ENCODE data around the gene PYGB.

PYGB gene

DNA sequence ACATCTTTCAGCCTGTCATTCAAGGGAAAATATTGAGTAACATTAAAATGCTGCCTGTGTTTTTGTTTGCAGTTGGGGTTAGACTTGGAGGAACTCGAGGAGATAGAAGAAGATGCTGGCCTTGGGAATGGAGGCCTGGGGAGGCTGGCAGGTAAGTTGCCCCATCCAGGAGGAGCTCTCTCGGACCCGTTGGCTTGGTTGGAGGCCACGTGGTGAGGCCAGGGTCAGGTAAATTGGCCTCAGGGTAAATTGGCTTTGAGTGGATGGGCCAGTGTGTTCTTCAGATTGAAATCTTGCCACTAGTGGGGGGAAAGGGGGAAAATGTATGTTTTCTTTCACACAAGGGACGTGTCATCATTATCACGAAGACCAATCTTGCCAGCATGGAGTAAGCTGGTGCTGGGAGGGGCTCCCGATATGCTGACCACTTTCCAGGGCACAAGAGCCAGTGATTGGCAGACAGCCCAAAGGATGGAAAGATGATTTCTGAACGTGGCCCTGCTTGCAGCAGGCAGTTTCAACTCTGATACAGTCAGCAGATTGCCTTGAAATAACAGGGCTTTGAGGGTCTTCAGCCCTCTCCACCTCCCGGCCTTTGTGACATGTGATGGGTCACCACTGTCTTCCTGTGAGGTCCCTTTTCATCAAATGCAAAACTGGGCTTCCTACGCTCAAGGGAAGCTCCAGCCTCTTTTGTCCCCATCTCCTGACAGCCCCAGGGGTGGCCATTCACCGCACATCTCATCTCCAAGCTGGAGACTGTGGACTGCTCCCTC, 21.4 kb downstream of the PYGB start:
- FAIRE-seq (no peak), DNase-seq (ENCODE audit: insufficient read length, low spot score) (no peak)
- no peak for TF ChIP-seq POLR2A (IDR thresholded peaks at IDR 0.05; ENCODE audit: low read depth, low read length)
- TF ChIP-seq POLR2AphosphoS5 (IDR thresholded peaks at IDR 0.05; ENCODE audit: low read depth, low read length), result no peak
- TF ChIP-seq PAX5 (IDR thresholded peaks at IDR 0.05; ENCODE audit: insufficient read depth, low read length, severe bottlenecking), result no peak
- no peak for TF ChIP-seq TAF1 (IDR thresholded peaks at IDR 0.05; ENCODE audit: low read depth, low read length)
- no peak for TF ChIP-seq POU2F2 (IDR thresholded peaks at IDR 0.05; ENCODE audit: low read depth, low read length)
- no peak for TF ChIP-seq SPI1 (IDR thresholded peaks at IDR 0.05; ENCODE audit: low read depth, low read length)

DNA sequence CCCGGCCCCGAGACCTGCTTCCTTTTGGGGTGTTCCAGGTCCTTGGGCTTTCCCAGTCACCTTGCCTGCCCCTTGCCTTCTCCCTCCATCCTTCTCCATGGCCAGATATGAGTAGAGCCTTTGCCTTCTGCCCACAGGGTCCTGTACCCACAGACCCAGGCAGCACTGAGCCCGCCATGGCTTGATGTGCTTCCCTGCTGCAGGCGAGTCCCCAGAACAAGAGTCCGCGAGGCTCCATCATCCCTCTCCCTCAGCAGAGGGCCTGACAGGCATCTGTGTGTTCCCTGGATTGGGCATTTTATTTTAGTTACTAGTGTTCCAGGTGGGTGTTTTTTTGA, 21.9 kb downstream of the PYGB start:
- no peak for TF ChIP-seq POLR2AphosphoS5 (IDR thresholded peaks at IDR 0.05; ENCODE audit: low read depth, low read length)
- TF ChIP-seq POLR2A (IDR thresholded peaks at IDR 0.05; ENCODE audit: low read depth, low read length), result no peak
- no peak for TF ChIP-seq PAX5 (IDR thresholded peaks at IDR 0.05; ENCODE audit: insufficient read depth, low read length, severe bottlenecking)
- TF ChIP-seq TAF1 (IDR thresholded peaks at IDR 0.05; ENCODE audit: low read depth, low read length), result no peak
- no peak for TF ChIP-seq SPI1 (IDR thresholded peaks at IDR 0.05; ENCODE audit: low read depth, low read length)
- no peak for TF ChIP-seq POU2F2 (IDR thresholded peaks at IDR 0.05; ENCODE audit: low read depth, low read length)
- no peak for FAIRE-seq
- no peak for DNase-seq (ENCODE audit: insufficient read length, low spot score)

DNA sequence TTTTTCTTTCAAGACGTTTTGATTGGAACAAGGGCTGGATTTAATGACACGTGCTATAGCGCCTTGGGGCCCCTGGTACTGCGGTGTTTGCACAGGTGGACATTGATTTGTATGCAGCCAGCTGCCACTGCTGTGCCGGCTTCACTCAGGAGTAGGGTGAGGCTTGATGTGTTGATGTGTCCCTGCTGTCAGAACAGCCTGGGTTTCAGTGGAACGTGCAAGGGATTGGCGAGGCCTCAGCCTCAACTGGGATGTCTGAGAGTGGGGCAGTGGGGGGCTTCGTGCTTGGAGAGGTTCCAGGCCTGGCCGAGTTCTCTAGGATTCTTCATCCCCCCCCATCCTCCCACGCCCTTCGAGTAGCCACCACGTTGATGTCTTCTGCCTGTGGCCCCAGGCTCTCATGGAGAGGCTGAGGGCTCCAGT, 23.0 kb downstream of the PYGB start:
- TF ChIP-seq PAX5 (IDR thresholded peaks at IDR 0.05; ENCODE audit: insufficient read depth, low read length, severe bottlenecking) (no peak), SPI1 (IDR thresholded peaks at IDR 0.05; ENCODE audit: low read depth, low read length) (no peak), POU2F2 (IDR thresholded peaks at IDR 0.05; ENCODE audit: low read depth, low read length) (no peak), POLR2A (IDR thresholded peaks at IDR 0.05; ENCODE audit: low read depth, low read length) (no peak)
- no peak for FAIRE-seq
- DNase-seq (ENCODE audit: insufficient read length, low spot score), result no peak

DNA sequence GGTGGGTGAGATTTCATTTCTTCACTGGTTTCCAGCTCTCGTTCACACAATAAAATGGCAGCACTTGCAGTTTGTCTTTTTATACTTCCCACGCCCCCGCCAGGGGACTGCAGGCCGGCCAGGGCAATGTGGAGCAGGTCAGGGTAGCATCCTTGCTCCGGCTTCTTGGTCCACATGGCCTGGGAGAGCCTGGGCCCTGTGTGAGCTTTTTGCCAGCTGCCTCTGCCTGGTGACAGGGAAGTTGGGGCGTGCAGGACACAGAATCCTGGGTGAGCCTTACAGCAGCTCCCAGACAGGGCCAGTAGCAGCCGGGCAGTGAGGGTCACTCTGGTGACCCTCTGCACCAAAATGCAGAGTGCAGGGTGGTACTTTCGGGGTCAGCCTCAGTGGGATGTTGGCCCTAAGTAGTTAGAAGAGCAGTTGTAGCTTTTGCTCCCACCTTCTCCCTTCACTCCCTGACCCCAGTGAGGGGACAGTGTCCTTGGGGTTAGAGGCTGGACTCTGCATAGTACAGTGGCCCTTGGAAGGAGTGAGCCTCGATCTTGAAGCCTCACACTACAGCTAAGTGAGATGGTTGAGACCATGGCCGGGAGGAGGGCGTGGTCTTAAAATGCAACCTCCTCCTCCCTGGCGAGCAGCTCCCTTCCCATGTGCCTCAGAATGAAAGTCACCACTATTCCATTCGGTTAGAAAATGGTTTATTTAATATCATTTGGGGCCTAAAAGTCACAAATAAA, 23.8 kb downstream of the PYGB start:
- TF ChIP-seq SPI1 (IDR thresholded peaks at IDR 0.05; ENCODE audit: low read depth, low read length) (no peak), POLR2AphosphoS5 (IDR thresholded peaks at IDR 0.05; ENCODE audit: low read depth, low read length) (no peak), PAX5 (IDR thresholded peaks at IDR 0.05; ENCODE audit: insufficient read depth, low read length, severe bottlenecking) (no peak), POLR2A (IDR thresholded peaks at IDR 0.05; ENCODE audit: low read depth, low read length) (no peak), POU2F2 (IDR thresholded peaks at IDR 0.05; ENCODE audit: low read depth, low read length) (no peak), TAF1 (IDR thresholded peaks at IDR 0.05; ENCODE audit: low read depth, low read length) (no peak)
- FAIRE-seq (no peak), DNase-seq (ENCODE audit: insufficient read length, low spot score) (no peak)

DNA sequence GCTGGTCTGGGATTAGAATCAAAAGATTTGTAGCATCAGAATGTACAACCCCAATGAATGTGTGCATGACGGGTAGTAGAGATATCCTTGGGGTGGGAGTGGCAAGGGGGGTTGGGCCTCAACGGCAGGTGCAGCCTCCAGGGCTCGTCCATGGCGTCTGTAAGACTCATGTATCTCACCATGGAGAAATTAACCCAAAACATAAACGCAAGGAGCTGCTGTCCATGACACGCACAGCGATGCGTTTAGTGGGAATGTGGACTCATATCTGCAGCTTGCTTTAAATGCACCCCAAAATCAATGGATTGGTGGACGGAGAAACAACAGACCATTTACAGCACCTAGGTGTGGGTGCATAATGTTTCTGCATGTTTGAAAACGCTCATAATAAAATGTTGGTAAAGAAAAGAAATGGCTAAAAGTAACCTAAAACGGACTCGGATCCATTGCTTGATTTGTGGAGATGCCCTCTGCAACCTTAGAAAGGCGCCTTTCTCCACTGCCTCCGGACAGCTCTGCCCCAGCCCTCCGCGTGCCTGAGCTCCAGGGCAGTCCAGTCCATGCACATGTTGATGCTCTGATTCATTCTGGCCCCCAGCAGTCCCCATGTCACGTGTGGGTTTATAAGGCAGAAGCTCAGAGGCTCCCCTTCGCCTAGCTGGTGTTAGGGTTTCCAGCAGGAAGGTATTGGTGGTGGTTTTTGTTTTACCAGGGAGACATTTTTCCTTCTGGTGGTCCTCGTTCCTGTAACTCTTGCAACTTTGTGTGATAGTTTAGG, 24.5 kb downstream of the PYGB start:
- no peak for DNase-seq (ENCODE audit: insufficient read length, low spot score)
- FAIRE-seq, result no peak
- TF ChIP-seq TAF1 (IDR thresholded peaks at IDR 0.05; ENCODE audit: low read depth, low read length) (no peak), POLR2A (IDR thresholded peaks at IDR 0.05; ENCODE audit: low read depth, low read length) (no peak)

DNA sequence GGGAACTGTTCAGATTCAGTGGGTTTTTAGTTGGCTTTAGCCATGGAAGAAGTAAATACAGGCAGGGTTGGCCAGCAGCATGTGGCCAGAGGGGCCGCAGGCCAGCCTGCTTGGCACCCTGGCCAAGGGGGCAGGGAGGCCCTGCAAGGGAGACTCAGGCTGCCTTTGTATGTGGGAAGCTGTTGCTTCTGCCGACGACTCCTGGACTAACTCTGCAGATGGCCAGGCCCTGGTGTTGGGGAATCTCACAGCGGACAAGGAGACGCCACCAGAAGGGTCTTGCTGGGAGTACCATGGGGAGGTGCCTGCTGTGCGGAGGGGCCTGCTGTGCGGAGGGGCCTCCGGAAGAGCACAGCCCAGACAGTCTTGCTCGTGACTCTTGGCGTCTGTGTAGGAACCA, 25.2 kb downstream of the PYGB start:
- DNase-seq (ENCODE audit: insufficient read length, low spot score) (no peak), FAIRE-seq (no peak)
- TF ChIP-seq POLR2AphosphoS5 (IDR thresholded peaks at IDR 0.05; ENCODE audit: low read depth, low read length), result no peak
- TF ChIP-seq TAF1 (IDR thresholded peaks at IDR 0.05; ENCODE audit: low read depth, low read length), result no peak
- no peak for TF ChIP-seq POLR2A (IDR thresholded peaks at IDR 0.05; ENCODE audit: low read depth, low read length)
- TF ChIP-seq PAX5 (IDR thresholded peaks at IDR 0.05; ENCODE audit: insufficient read depth, low read length, severe bottlenecking), result no peak
- TF ChIP-seq POU2F2 (IDR thresholded peaks at IDR 0.05; ENCODE audit: low read depth, low read length), result no peak
- TF ChIP-seq SPI1 (IDR thresholded peaks at IDR 0.05; ENCODE audit: low read depth, low read length), result no peak

DNA sequence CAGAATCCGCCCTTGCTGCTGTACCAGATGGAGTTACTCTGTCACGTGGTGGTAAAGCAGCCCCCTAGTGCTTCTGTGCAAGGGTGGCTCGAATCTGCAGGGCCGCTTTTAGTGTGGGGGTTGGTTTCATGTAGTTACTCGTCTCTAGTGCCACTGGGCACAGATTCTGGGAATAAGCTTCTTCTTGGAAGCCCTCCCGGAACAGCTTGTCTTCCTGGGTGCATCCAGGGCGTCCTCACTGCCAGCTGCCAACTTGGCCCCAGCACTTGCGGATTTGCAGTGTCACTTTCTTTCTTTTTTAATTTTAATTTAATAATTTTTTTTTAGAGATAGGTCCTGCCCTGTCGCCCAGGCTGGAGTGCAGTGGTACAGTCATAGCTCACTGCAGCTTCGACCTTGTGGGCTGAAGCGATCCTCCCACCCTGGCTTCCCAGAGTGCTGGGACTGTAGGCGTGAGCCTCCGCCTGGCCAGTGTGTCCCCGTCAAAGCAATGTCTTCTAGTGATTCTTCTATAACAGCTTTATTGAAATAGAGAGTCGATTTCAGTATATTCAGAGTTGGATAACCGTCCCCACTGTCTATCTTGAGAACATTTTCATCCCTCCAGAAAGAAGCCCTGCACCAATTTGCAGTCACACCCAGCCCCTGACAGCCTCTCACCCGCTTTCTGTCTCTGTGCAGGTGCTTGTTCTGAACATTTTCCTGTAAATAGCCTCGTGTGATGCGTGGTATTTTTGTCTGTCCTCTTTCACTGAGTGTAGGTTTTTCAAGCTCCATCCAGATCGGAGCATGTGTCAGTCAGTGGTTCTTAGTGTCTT, 25.9 kb downstream of the PYGB start:
- no peak for TF ChIP-seq POLR2A (IDR thresholded peaks at IDR 0.05; ENCODE audit: low read depth, low read length)
- no peak for TF ChIP-seq TAF1 (IDR thresholded peaks at IDR 0.05; ENCODE audit: low read depth, low read length)
- no peak for TF ChIP-seq POLR2AphosphoS5 (IDR thresholded peaks at IDR 0.05; ENCODE audit: low read depth, low read length)
- no peak for TF ChIP-seq PAX5 (IDR thresholded peaks at IDR 0.05; ENCODE audit: insufficient read depth, low read length, severe bottlenecking)
- TF ChIP-seq POU2F2 (IDR thresholded peaks at IDR 0.05; ENCODE audit: low read depth, low read length), result no peak
- no peak for TF ChIP-seq SPI1 (IDR thresholded peaks at IDR 0.05; ENCODE audit: low read depth, low read length)
- FAIRE-seq (no peak), DNase-seq (ENCODE audit: insufficient read length, low spot score) (no peak)

DNA sequence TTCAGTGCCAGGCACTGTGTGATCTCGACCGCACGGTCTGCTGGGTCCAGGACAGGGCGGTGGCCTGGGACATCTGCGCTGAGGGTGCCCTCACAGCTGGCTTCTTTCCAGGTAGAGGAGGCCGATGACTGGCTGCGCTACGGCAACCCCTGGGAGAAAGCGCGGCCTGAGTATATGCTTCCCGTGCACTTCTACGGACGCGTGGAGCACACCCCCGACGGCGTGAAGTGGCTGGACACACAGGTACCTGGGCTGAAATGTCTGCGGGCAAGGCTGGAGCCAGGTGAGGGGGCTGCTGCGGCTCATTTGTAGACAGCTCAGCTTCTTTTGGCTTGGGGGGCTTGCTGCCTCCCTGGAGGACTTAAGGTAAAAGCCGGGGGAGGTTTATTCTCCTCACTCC, 26.6 kb downstream of the PYGB start:
- FAIRE-seq (no peak), DNase-seq (ENCODE audit: insufficient read length, low spot score) (no peak)
- TF ChIP-seq POLR2AphosphoS5 (IDR thresholded peaks at IDR 0.05; ENCODE audit: low read depth, low read length) (no peak), POLR2A (IDR thresholded peaks at IDR 0.05; ENCODE audit: low read depth, low read length) (no peak), POU2F2 (IDR thresholded peaks at IDR 0.05; ENCODE audit: low read depth, low read length) (no peak), PAX5 (IDR thresholded peaks at IDR 0.05; ENCODE audit: insufficient read depth, low read length, severe bottlenecking) (no peak), TAF1 (IDR thresholded peaks at IDR 0.05; ENCODE audit: low read depth, low read length) (no peak), SPI1 (IDR thresholded peaks at IDR 0.05; ENCODE audit: low read depth, low read length) (no peak)
